ENCODE data around the gene NXF1. TPM values are rescaled to one million over a fixed set of nuclear protein-coding genes. Genes with fewer than 3 reads are reported as not detected.

Gene NXF1
- total and polyA plus RNA-seq, 2 of the 8 experiments (the other 6 are each of a cell fraction or from before 2014, with no cell fraction given) = 48.1 to 49.8 TPM

GRCh38 chr11:62805076-62805892 is at the start of gene NXF1 (continued):
- peak; percentile 65 for TF ChIP-seq NANOG (IDR thresholded peaks at IDR 0.05; ENCODE audit: insufficient read depth, low read depth, low read length, poor library complexity, severe bottlenecking)

All from H1 (cell line).